Measurements from ENCODE around the gene SEMA6D. TPM values are rescaled to one million over a fixed set of nuclear protein-coding genes. Genes with fewer than 3 reads are reported as not detected.

SEMA6D gene
- total RNA-seq, 2 experiments from 2014 or later = not detected

DNA sequence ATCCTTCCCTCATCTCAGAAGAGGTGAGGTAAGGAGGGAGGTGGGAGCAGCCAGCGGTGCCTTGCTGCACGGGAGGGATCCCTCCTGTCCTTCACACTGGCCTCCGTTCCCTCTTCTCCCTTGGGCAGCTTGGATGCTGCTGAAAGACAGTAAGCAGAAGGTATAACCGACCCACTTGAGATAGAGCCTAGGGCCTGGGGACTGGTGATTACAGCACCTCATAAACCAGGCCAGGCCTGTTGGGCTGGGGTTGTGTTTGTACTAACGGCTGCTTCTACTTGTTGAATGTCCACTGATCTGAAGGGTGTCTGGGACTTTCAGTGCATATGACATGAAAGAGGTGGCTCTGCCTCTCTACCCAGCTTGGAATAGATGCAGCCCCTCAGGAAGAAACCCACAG lies 25.0 kb downstream of the SEMA6D start:
- Mint-ChIP-seq H3K9me3 (no peaks in the 10 kb centered on the region), H3K27me3 (peaks cover 3% of the 10 kb centered on the region), H3K36me3 (ENCODE audit: low read depth) (no peaks in the 10 kb centered on the region), H3K4me3 (no peak overlapping the region), H3K27ac (no peak overlapping the region), H3K4me1 (no peaks in the 10 kb centered on the region)
- ChIA-PET CTCF (interaction anchor here (0.7 kb wide), 1 partner anchor 64 kb away, joined by 4 read pairs; no protein-coding TSS in a partner anchor), POLR2A (no interaction called here)
- DNase-seq = no peak

- H3K27me3 Mint-ChIP-seq = peaks cover 3% of the 10 kb centered on the region
- H3K9me3 Mint-ChIP-seq = no peaks in the 10 kb centered on the region
- no peak overlapping the region for H3K27ac Mint-ChIP-seq
- H3K4me1 Mint-ChIP-seq = no peaks in the 10 kb centered on the region
- H3K4me3 Mint-ChIP-seq = no peak overlapping the region
- DNase-seq = no peak
- POLR2A ChIA-PET = no interaction called here
- CTCF ChIA-PET = no interaction called here
- no peaks in the 10 kb centered on the region for H3K36me3 Mint-ChIP-seq (ENCODE audit: low read depth)
Observed at GRCh38 chr15:47742742-47743141, 25.4 kb downstream of the SEMA6D start.

DNA sequence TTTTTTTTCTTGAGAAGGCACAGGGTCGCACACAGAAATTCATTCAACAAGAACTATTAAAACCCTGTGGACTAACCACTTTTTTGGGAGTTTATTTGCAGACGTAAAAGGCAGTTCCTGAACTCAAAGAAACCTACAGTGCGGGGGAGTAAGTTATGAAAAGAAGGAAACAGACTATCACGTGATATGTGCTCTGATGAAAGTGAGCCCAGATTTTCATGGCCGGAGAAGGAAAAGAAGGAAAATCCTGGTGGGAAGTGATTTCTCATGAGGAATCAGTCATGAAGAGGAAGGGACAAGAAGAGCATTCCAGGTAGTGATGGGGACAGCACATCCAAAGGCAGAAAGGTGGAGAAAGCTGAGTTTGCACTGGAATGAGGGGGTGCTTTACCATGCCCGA lies 26.1 kb downstream of the SEMA6D start:
- CTCF ChIA-PET = no interaction called here
- POLR2A ChIA-PET = no interaction called here
- Mint-ChIP-seq H3K4me3 (no peak overlapping the region), H3K27ac (no peak overlapping the region), H3K9me3 (no peaks in the 10 kb centered on the region), H3K27me3 (no peaks in the 10 kb centered on the region), H3K4me1 (no peaks in the 10 kb centered on the region), H3K36me3 (ENCODE audit: low read depth) (no peaks in the 10 kb centered on the region)
- no peak for DNase-seq

DNA sequence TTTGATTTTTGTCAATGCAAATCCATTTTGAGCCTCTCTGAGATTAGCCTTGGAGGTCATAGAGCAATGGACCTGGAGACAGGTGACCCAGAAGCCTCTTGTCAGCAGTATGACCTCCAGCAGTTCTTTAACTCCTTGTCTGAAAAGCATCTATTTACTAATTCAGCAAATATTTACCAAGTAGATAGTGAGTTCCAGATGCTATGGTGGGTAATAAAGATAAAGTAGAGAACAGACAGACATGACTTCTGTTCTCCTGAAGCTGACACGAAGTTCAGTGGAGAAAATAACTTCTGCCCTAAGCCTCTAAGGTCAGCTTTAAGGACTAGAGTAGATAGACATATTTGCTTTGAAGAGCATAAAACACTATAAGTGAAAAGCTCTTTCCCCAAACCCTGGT lies 26.6 kb downstream of the SEMA6D start:
- CTCF ChIA-PET = no interaction called here
- H3K27ac Mint-ChIP-seq = no peak overlapping the region
- no peaks in the 10 kb centered on the region for H3K4me1 Mint-ChIP-seq
- H3K27me3 Mint-ChIP-seq = no peaks in the 10 kb centered on the region
- H3K9me3 Mint-ChIP-seq = no peaks in the 10 kb centered on the region
- no peaks in the 10 kb centered on the region for H3K36me3 Mint-ChIP-seq (ENCODE audit: low read depth)
- no peak overlapping the region for H3K4me3 Mint-ChIP-seq
- POLR2A ChIA-PET = no interaction called here
- no peak for DNase-seq

- Mint-ChIP-seq H3K9me3 (no peaks in the 10 kb centered on the region), H3K36me3 (ENCODE audit: low read depth) (no peaks in the 10 kb centered on the region), H3K27ac (no peak overlapping the region), H3K27me3 (no peaks in the 10 kb centered on the region), H3K4me1 (no peaks in the 10 kb centered on the region), H3K4me3 (no peak overlapping the region)
- DNase-seq = no peak
- POLR2A ChIA-PET = no interaction called here
- CTCF ChIA-PET = no interaction called here
Observed at GRCh38 chr15:47744496-47744895, 27.2 kb downstream of the SEMA6D start.

DNA sequence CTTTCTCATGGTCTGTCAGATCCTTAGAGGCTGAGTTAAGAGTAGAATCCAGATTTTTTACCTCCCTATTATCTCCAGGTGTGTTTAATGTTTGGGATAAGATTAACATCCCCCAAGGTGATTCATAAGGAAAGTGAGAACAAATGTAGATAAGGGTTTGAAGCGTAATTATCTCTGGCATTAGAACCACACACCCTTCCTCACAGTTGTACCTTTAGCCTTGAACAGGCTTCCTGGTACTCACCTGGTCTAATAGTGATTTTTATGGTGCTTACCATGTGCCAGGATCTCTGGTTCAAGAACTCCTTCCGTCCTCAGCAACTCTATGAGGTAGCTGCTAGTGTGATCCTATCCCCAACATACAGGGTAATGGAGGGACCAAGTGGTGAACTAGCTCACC lies 27.7 kb downstream of the SEMA6D start:
- DNase-seq = no peak
- Mint-ChIP-seq H3K27me3 (no peaks in the 10 kb centered on the region), H3K4me3 (no peak overlapping the region), H3K4me1 (no peaks in the 10 kb centered on the region), H3K27ac (no peak overlapping the region), H3K9me3 (no peaks in the 10 kb centered on the region), H3K36me3 (ENCODE audit: low read depth) (no peaks in the 10 kb centered on the region)
- POLR2A ChIA-PET = no interaction called here
- CTCF ChIA-PET = no interaction called here

DNA sequence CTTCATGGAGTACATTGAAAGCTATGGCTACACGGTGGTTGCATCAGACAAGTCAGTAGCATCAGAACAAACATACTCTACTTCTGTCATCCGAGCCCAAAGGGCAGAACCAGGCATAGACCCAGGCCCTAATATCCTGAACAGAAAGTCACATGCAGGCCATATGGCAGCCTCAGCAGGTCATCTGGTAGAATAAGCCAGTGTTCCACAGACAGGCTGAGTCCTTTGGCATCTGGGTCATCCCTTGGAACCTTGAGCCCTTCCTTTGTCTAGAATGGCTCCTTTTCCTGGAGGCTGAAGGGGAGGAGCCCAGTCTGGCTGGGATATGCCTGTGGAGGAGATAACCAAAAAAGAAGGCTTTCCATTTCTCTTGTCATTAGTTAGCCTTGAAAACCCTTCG lies 29.2 kb downstream of the SEMA6D start:
- Mint-ChIP-seq H3K36me3 (ENCODE audit: low read depth) (no peaks in the 10 kb centered on the region), H3K9me3 (no peaks in the 10 kb centered on the region), H3K4me1 (no peaks in the 10 kb centered on the region), H3K27me3 (no peaks in the 10 kb centered on the region), H3K27ac (no peak overlapping the region), H3K4me3 (no peak overlapping the region)
- POLR2A ChIA-PET = no interaction called here
- DNase-seq = no peak
- CTCF ChIA-PET = no interaction called here

- POLR2A ChIA-PET = no interaction called here
- no peak overlapping the region for H3K4me3 Mint-ChIP-seq
- H3K36me3 Mint-ChIP-seq (ENCODE audit: low read depth) = no peaks in the 10 kb centered on the region
- no peak for DNase-seq
- H3K9me3 Mint-ChIP-seq = peaks cover 18% of the 10 kb centered on the region
- CTCF ChIA-PET = no interaction called here
- no peaks in the 10 kb centered on the region for H3K4me1 Mint-ChIP-seq
- H3K27me3 Mint-ChIP-seq = no peaks in the 10 kb centered on the region
- no peak overlapping the region for H3K27ac Mint-ChIP-seq
Observed at GRCh38 chr15:47750030-47750739, 32.9 kb downstream of the SEMA6D start.

DNA sequence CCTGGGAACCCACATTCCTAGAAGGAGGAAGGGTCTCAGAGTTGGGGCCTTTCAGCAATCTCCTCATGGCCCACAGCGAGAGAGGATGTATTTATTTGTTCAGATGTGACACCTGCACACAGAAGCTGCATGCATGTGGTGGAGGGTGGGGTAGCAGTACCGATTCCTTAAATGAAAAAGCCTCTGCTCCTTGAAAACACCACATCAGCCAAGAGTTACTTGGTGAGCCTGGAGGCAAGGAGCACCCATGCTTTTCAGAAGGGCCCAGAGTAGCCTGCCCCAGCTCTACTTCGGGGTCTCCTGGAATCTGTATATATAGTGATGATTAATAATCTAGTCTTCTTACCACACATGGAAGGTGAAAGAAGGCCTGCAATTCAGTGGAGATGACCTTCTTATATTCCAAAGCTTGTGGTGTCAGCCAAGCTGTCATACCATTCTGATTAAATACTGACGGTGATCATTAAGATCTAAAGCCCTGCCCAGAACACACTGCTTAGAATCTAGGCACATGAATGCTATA lies 33.5 kb downstream of the SEMA6D start:
- no peaks in the 10 kb centered on the region for H3K27me3 Mint-ChIP-seq
- no peak overlapping the region for H3K4me3 Mint-ChIP-seq
- no peak for DNase-seq
- ChIA-PET POLR2A (no interaction called here), CTCF (no interaction called here)
- no peaks in the 10 kb centered on the region for H3K36me3 Mint-ChIP-seq (ENCODE audit: low read depth)
- H3K4me1 Mint-ChIP-seq = no peaks in the 10 kb centered on the region
- H3K27ac Mint-ChIP-seq = no peak overlapping the region
- H3K9me3 Mint-ChIP-seq = peaks cover 18% of the 10 kb centered on the region

DNA sequence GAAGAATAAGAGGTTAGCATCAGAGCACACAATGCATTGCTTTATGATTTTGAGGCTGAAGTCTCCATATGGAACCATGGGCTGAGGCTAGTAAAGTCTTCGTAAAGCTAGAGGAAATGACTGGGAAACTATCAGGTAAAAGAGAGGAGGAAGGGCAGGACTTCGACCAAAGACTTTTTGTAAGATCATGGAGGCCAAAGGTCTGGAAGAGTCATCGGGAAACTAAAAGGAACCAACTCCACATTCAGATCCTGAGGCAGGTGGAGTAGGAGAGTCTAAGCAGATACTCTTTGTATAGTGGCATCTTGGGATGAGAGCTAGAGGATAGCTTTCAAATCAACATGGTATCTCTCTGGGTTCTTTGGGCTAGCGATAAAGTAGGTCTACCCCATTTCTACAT lies 36.3 kb downstream of the SEMA6D start:
- Mint-ChIP-seq H3K27me3 (no peaks in the 10 kb centered on the region), H3K27ac (no peak overlapping the region), H3K4me1 (no peaks in the 10 kb centered on the region), H3K36me3 (ENCODE audit: low read depth) (no peaks in the 10 kb centered on the region), H3K9me3 (peaks cover 18% of the 10 kb centered on the region), H3K4me3 (no peak overlapping the region)
- CTCF ChIA-PET = no interaction called here
- DNase-seq = no peak
- POLR2A ChIA-PET = no interaction called here

- CTCF ChIA-PET = no interaction called here
Observed at GRCh38 chr15:47754312-47754711, 37.0 kb downstream of the SEMA6D start.

GRCh38 chr15:47755941-47756340 lies 38.6 kb downstream of the SEMA6D start:
- ChIA-PET CTCF (interaction anchor here (0.5 kb wide), 1 partner anchor 69 kb away, joined by 4 read pairs; no protein-coding TSS in a partner anchor), POLR2A (no interaction called here)
- no peak for DNase-seq
- H3K27me3 Mint-ChIP-seq = no peaks in the 10 kb centered on the region
- H3K27ac Mint-ChIP-seq = no peak overlapping the region
- H3K4me3 Mint-ChIP-seq = no peak overlapping the region
- peaks cover 18% of the 10 kb centered on the region for H3K9me3 Mint-ChIP-seq
- H3K36me3 Mint-ChIP-seq (ENCODE audit: low read depth) = no peaks in the 10 kb centered on the region
- H3K4me1 Mint-ChIP-seq = no peaks in the 10 kb centered on the region

More at GRCh38 chr15:47754312-47754711, 37.0 kb downstream of the SEMA6D start:
- Mint-ChIP-seq H3K4me1 (no peaks in the 10 kb centered on the region), H3K36me3 (ENCODE audit: low read depth) (no peaks in the 10 kb centered on the region), H3K4me3 (no peak overlapping the region), H3K27ac (no peak overlapping the region), H3K9me3 (peaks cover 18% of the 10 kb centered on the region), H3K27me3 (no peaks in the 10 kb centered on the region)
- DNase-seq = no peak
- POLR2A ChIA-PET = no interaction called here

DNA sequence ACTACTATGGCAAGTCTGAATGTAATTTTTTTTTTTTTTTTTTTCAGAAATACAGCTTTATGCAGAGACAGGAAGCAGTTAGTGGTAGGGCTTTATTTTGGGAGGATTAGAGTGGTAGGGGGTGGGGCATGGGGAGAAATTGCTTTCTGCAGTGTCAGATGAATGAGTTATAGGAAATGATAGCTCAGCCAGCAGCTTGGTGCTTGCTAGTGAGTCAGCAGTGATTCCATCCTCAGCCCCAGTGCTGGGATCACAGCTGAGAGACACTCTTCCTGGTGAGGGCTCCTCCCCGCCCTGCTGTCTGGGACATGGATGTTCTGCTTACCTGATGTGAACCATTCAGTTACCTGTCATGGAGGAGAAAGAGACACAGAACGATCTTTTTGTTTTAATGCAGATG lies 39.6 kb downstream of the SEMA6D start:
- Mint-ChIP-seq H3K4me1 (no peaks in the 10 kb centered on the region), H3K27me3 (no peaks in the 10 kb centered on the region), H3K27ac (no peak overlapping the region), H3K9me3 (peaks cover 16% of the 10 kb centered on the region), H3K4me3 (no peak overlapping the region), H3K36me3 (ENCODE audit: low read depth) (no peaks in the 10 kb centered on the region)
- ChIA-PET POLR2A (no interaction called here), CTCF (no interaction called here)
- DNase-seq = no peak

DNA sequence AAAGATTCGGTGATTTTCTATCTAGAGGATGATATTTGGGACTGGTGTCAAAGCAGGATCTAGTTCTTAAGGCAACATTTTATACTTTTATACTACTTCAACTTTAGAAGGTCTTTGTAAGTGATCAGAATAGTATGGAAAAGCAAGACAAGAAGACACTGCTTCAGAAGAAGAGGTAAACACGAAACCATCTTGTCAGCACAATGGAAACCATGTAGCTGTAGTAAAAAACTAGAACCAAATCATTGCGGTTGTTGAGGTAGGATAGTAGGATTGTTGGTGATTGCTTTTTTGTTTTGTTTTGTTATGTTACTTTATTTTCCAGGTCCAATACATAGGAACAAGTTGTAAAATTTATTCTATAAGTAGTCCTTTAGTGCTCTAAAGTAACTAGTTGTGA lies 40.0 kb downstream of the SEMA6D start:
- Mint-ChIP-seq H3K9me3 (peaks cover 12% of the 10 kb centered on the region), H3K4me1 (no peaks in the 10 kb centered on the region), H3K27ac (no peak overlapping the region), H3K36me3 (ENCODE audit: low read depth) (no peaks in the 10 kb centered on the region), H3K4me3 (no peak overlapping the region), H3K27me3 (no peaks in the 10 kb centered on the region)
- POLR2A ChIA-PET = no interaction called here
- CTCF ChIA-PET = no interaction called here
- DNase-seq = no peak

All from activated CD4-positive, alpha-beta T cell treated with anti-CD3 and anti-CD28 coated beads, Interleukin-2, amount 10 ng/mL, durations not matched to agents 7 days and 5 days (primary cell).